Activated effector memory CD4-positive, alpha-beta T cell treated with Interleukin-2 at 50 U/mL for 16 hours (primary cell): ENCODE results near the gene IER5.

Experiments used
- DNase-seq: peaks from one replicate; pipeline ENCODE4 v3.0.0-alpha.2; 2020

IER5 gene

GRCh38 chr1:181135815-181136737 lies 47.6 kb downstream of the IER5 start:
- DNase-seq = no peak

DNA sequence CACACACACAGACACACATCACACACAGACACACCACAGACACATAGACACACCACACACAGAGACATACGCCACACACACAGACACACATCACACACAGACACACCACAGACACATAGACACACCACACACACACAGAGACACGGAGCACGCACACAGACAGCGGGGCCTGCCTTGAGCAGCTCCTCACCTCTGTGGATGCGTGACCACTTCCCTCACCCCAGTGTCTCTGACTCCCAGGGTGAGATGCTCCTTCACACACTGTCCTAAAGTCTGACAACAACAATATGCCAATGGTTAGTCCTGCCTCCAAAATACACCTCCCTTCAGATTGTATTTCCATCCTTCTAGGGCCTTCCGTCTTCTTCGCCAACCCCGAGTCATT lies 48.2 kb downstream of the IER5 start:
- no peak for DNase-seq

GRCh38 chr1:181137217-181137743 lies 48.8 kb downstream of the IER5 start:
- DNase-seq = no peak

- DNase-seq = no peak
Measured at GRCh38 chr1:181139631-181140061, 51.1 kb downstream of the IER5 start.

GRCh38 chr1:181140398-181140797 lies 51.9 kb downstream of the IER5 start:
- no peak for DNase-seq

GRCh38 chr1:181140891-181141290 lies 52.4 kb downstream of the IER5 start:
- no peak for DNase-seq

- DNase-seq = no peak
Measured at GRCh38 chr1:181141431-181141910, 53.0 kb downstream of the IER5 start.
